HCT116 (cell line): ENCODE data around the gene TRIP13.

ENCODE experiments used
- CEBPB ChIP-seq: IDR thresholded peaks from 2 replicates; pipeline ENCODE4 v1.6.1; 2012; ENCODE audit warnings: low read depth
- CTCF ChIP-seq, 3 experiments: fragments of 200-600 bp in 1 of 3; sonication (generic) in 1 of 3; IDR thresholded peaks in 2 of 3; conservative IDR thresholded peaks in 1 of 3; 2 replicates each; pipeline ENCODE4 v1.5.1; 2012 to 2017; ENCODE audit warnings: low read depth in 2 of 3, low read length in 2 of 3, antibody characterized with exemption in 1 of 3, borderline replicate concordance in 1 of 3, control low read depth in 1 of 3, mild to moderate bottlenecking in 1 of 3, mixed read lengths in 1 of 3, mixed run types in 1 of 3, moderate library complexity in 1 of 3; ENCODE audit not compliant: insufficient read depth in 1 of 3
- EZH2 ChIP-seq: fragments of 200-600 bp; sonication (generic); IDR thresholded peaks from 2 replicates; pipeline ENCODE4 v1.6.1; 2017; ENCODE audit warnings: antibody characterized with exemption, mixed run types
- EZH2phosphoT487 ChIP-seq: fragments of 200-600 bp; IDR thresholded peaks from 2 replicates; pipeline ENCODE4 v1.6.1; 2018; ENCODE audit warnings: antibody characterized with exemption, borderline replicate concordance
- JUND ChIP-seq: IDR thresholded peaks from 2 replicates; pipeline ENCODE4 v1.6.1; 2012
- MAX ChIP-seq: IDR thresholded peaks from 2 replicates; pipeline ENCODE4 v1.6.1; 2012
- POLR2A ChIP-seq: IDR thresholded peaks from 2 replicates; pipeline ENCODE4 v1.7.0; 2011; ENCODE audit warnings: borderline replicate concordance; ENCODE audit not compliant: insufficient read depth, insufficient read length; ENCODE audit errors: extremely low read depth
- POLR2AphosphoS5 ChIP-seq: IDR thresholded peaks from 2 replicates; pipeline ENCODE4 v1.6.1; 2011; ENCODE audit warnings: mild to moderate bottlenecking, low read depth, low read length, moderate library complexity
- RAD21 ChIP-seq: IDR thresholded peaks from 2 replicates; pipeline ENCODE4 v1.6.1; 2012; ENCODE audit warnings: low read depth, mild to moderate bottlenecking
- REST ChIP-seq: IDR thresholded peaks from 2 replicates; pipeline ENCODE4 v1.6.1; 2012; ENCODE audit warnings: low read depth
- TCF7L2 ChIP-seq: IDR thresholded peaks from 2 replicates; pipeline ENCODE4 v1.7.0; 2011; ENCODE audit warnings: borderline replicate concordance, inconsistent platforms; ENCODE audit not compliant: insufficient read depth, insufficient read length; ENCODE audit errors: extremely low read depth
- ZNF274 ChIP-seq: fragments of 200-500 bp; sonication (Bioruptor generic); IDR thresholded peaks from 2 replicates; pipeline ENCODE4 v1.6.1; 2014; ENCODE audit warnings: mild to moderate bottlenecking, low read depth, low read length, inconsistent platforms

DNA sequence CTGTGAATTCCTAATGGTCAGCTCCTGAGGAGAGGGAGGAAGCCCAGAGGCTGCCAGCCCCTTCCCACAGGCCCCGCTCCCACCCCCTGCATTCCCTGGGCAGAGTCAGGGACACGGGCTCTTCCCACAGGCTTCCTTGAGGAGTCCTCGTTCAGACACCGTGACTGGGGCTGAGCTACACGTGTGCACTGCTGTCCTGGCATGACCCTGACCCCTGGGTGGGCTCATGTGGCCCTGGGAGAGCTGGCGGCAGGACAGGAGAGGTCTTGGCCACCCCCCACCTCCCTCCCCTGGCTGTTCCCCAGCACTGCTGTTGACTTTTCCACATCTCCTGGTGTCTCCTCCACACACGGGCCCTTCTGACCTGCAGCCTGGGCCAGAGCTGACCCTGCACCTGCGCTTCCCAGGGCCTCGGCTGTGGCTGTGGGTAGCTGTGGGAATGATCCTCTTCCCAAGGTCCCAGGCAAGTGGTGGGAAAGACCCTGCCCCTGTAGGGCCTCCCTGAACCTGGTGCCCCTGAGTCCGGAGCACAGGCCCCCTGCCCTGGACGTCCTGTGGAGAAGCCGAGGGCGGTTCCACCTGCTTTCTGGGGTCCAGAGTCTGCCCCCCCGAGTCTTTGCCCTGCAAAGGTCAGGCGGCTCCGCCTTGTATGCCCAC, 59.4 kb downstream of the TRIP13 start:
- TF ChIP-seq CTCF (IDR thresholded peaks at IDR 0.05 in 2 of 3, conservative IDR thresholded peaks at IDR 0.05 in 1 of 3; ENCODE audit: borderline replicate concordance in 1 of 3, insufficient read depth in 1 of 3, low read depth in 2 of 3, low read length in 2 of 3) (no peak), POLR2AphosphoS5 (no peak), ZNF274 (no peak), POLR2A (no peak), RAD21 (no peak), EZH2phosphoT487 (no peak), EZH2 (no peak), MAX (no peak), JUND (no peak), REST (no peak), TCF7L2 (no peak), CEBPB (no peak)
